A549 (cell line): ENCODE measurements around the gene SELENOM.

Experiments
- BHLHE40 ChIP-seq: IDR thresholded peaks from 2 replicates; pipeline ENCODE4 v1.6.1; 2012; ENCODE audit warnings: low read depth, low read length, inconsistent platforms
- JUN ChIP-seq, 2 experiments: fragments of >200 bp; sonication (Bioruptor Twin); formaldehyde crosslinking; IDR thresholded peaks; 2 replicates in 1 of 2; 3 replicates in 1 of 2; pipeline ENCODE4 v1.6.1; 2016 to 2017
- MYC ChIP-seq: IDR thresholded peaks from 2 replicates; pipeline ENCODE4 v1.6.1; 2012; ENCODE audit warnings: mild to moderate bottlenecking, inconsistent platforms, low read length, improper control_type of control experiment, borderline replicate concordance
- PHF8 ChIP-seq: fragments of 200-600 bp; sonication (generic); IDR thresholded peaks from 2 replicates; pipeline ENCODE4 v1.6.1; 2016; ENCODE audit warnings: low read depth, mild to moderate bottlenecking, antibody characterized with exemption, moderate library complexity, borderline replicate concordance
- POLR2A ChIP-seq: IDR thresholded peaks from 2 replicates; pipeline ENCODE4 v1.6.1; 2012; ENCODE audit warnings: mild to moderate bottlenecking, low read length
- RAD21 ChIP-seq, 2 experiments: fragments of >200 bp in 1 of 2; sonication (Bioruptor Twin) in 1 of 2; formaldehyde crosslinking in 1 of 2; IDR thresholded peaks in 1 of 2; conservative IDR thresholded peaks in 1 of 2; 2 replicates in 1 of 2; 3 replicates in 1 of 2; pipeline ENCODE4 v1.6.1; 2012 to 2018; ENCODE audit warnings: inconsistent platforms in 1 of 2
- ZSCAN20 ChIP-seq: fragments of 250-450 bp; sonication (Bioruptor Pico); IDR thresholded peaks from 2 replicates; pipeline ENCODE4 v1.8.0; 2022; ENCODE audit warnings: mild to moderate bottlenecking, moderate library complexity
- TF ChIP-seq, protein P1 (sequence below): IDR thresholded peaks from 2 replicates; pipeline ENCODE4 v1.6.1; 2012
- TF ChIP-seq, protein P2 (sequence below): fragments of >200 bp; sonication (Bioruptor Twin); formaldehyde crosslinking; IDR thresholded peaks from 3 replicates; pipeline ENCODE4 v1.5.1; 2016
- TF ChIP-seq, protein P3 (sequence below): fragments of 200-600 bp; sonication (generic); IDR thresholded peaks from 2 replicates; pipeline ENCODE4 v1.6.1; 2016; ENCODE audit warnings: antibody characterized with exemption, mild to moderate bottlenecking, moderate library complexity
- TF ChIP-seq, protein P4 (sequence below): fragments of 250-450 bp; sonication (Bioruptor Pico); IDR thresholded peaks from 2 replicates; pipeline ENCODE4 v1.5.0; 2021; ENCODE audit warnings: mild to moderate bottlenecking, moderate library complexity, borderline replicate concordance

DNA sequence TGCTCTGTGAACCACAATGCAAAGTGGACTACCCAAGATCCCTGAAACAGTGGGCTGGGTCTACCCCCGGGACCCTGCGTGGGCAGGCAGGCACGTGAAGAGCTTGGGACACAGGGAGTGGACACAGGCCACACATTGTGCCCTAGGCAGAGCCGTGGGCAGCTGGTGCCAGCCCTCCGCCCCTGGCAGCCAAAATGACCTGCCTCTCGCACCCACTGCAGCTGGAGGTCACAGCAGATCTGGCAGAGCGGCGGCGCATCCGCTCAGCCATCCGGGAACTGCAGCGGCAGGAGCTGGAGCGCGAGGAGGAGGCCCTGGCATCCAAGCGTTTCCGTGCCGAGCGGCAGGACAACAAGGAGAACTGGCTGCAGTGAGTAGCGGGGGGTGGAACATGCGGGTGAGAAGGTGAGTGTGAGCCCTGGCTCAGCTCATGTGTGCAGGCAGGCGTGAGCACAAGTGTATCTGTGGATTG lies 19.6 kb downstream of the SELENOM start:
- no peak for TF ChIP-seq JUN (IDR thresholded peaks at IDR 0.05)
- TF ChIP-seq, protein P1, sequence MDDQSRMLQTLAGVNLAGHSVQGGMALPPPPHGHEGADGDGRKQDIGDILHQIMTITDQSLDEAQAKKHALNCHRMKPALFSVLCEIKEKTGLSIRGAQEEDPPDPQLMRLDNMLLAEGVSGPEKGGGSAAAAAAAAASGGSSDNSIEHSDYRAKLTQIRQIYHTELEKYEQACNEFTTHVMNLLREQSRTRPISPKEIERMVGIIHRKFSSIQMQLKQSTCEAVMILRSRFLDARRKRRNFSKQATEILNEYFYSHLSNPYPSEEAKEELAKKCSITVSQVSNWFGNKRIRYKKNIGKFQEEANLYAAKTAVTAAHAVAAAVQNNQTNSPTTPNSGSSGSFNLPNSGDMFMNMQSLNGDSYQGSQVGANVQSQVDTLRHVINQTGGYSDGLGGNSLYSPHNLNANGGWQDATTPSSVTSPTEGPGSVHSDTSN = no peak
- TF ChIP-seq, protein P2, sequence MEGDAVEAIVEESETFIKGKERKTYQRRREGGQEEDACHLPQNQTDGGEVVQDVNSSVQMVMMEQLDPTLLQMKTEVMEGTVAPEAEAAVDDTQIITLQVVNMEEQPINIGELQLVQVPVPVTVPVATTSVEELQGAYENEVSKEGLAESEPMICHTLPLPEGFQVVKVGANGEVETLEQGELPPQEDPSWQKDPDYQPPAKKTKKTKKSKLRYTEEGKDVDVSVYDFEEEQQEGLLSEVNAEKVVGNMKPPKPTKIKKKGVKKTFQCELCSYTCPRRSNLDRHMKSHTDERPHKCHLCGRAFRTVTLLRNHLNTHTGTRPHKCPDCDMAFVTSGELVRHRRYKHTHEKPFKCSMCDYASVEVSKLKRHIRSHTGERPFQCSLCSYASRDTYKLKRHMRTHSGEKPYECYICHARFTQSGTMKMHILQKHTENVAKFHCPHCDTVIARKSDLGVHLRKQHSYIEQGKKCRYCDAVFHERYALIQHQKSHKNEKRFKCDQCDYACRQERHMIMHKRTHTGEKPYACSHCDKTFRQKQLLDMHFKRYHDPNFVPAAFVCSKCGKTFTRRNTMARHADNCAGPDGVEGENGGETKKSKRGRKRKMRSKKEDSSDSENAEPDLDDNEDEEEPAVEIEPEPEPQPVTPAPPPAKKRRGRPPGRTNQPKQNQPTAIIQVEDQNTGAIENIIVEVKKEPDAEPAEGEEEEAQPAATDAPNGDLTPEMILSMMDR = no peak
- TF ChIP-seq POLR2A = no peak
- TF ChIP-seq MYC = no peak
- TF ChIP-seq BHLHE40 = no peak
- TF ChIP-seq, protein P3, sequence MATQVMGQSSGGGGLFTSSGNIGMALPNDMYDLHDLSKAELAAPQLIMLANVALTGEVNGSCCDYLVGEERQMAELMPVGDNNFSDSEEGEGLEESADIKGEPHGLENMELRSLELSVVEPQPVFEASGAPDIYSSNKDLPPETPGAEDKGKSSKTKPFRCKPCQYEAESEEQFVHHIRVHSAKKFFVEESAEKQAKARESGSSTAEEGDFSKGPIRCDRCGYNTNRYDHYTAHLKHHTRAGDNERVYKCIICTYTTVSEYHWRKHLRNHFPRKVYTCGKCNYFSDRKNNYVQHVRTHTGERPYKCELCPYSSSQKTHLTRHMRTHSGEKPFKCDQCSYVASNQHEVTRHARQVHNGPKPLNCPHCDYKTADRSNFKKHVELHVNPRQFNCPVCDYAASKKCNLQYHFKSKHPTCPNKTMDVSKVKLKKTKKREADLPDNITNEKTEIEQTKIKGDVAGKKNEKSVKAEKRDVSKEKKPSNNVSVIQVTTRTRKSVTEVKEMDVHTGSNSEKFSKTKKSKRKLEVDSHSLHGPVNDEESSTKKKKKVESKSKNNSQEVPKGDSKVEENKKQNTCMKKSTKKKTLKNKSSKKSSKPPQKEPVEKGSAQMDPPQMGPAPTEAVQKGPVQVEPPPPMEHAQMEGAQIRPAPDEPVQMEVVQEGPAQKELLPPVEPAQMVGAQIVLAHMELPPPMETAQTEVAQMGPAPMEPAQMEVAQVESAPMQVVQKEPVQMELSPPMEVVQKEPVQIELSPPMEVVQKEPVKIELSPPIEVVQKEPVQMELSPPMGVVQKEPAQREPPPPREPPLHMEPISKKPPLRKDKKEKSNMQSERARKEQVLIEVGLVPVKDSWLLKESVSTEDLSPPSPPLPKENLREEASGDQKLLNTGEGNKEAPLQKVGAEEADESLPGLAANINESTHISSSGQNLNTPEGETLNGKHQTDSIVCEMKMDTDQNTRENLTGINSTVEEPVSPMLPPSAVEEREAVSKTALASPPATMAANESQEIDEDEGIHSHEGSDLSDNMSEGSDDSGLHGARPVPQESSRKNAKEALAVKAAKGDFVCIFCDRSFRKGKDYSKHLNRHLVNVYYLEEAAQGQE = no peak
- TF ChIP-seq, protein P4, sequence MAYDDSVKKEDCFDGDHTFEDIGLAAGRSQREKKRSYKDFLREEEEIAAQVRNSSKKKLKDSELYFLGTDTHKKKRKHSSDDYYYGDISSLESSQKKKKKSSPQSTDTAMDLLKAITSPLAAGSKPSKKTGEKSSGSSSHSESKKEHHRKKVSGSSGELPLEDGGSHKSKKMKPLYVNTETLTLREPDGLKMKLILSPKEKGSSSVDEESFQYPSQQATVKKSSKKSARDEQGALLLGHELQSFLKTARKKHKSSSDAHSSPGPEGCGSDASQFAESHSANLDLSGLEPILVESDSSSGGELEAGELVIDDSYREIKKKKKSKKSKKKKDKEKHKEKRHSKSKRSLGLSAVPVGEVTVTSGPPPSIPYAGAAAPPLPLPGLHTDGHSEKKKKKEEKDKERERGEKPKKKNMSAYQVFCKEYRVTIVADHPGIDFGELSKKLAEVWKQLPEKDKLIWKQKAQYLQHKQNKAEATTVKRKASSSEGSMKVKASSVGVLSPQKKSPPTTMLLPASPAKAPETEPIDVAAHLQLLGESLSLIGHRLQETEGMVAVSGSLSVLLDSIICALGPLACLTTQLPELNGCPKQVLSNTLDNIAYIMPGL (CRISPR knock-in tag) = no peak
- TF ChIP-seq ZSCAN20 (CRISPR knock-in tag) = no peak
- TF ChIP-seq PHF8 = no peak
- no peak for TF ChIP-seq RAD21 (conservative IDR thresholded peaks at IDR 0.05 in 1 of 2, IDR thresholded peaks at IDR 0.05 in 1 of 2)
